EH (cell line): Measurements from ENCODE around the gene APBA1.

Source experiments
- DNase-seq: peaks from one replicate; pipeline ENCODE4 v3.0.0-alpha.2; 2015; ENCODE audit warnings: low read depth

Gene APBA1

DNA sequence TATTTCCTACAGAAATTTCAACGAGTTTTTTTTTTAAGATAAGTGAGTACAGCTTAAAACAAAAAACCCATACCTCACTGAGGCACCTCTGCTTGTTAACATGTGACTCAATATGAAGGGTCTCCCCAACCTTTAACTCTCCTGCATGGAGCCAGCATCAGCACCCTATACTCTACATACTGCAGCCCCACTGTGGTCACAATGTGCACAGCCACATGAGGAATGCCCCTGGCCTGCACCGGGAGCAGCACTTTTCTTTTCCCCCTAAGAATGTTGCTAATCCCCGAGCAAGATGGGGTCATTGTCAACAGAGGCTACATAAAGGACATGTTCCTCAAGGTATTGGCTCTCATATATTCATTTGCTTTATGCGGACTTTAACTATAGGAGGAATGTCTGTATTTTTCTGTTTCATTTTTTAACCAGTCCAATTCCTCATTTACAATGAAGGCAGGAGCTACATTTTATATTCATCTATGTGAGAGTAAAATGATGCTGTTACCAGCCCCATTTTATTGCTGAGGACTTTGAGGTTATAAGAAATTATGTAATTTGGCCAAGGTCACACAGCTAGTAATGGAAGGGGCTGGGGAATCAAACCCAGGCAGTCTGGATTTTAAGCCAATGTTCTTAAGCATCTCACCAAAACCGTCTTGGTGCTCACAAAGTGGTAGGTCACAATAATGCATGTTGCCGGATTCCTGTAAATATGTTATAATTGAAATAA is 93.0 kb downstream of the APBA1 start:
- no peak for DNase-seq

- no peak for DNase-seq
Measured at GRCh38 chr9:69578026-69578425, 94.1 kb downstream of the APBA1 start.

DNA sequence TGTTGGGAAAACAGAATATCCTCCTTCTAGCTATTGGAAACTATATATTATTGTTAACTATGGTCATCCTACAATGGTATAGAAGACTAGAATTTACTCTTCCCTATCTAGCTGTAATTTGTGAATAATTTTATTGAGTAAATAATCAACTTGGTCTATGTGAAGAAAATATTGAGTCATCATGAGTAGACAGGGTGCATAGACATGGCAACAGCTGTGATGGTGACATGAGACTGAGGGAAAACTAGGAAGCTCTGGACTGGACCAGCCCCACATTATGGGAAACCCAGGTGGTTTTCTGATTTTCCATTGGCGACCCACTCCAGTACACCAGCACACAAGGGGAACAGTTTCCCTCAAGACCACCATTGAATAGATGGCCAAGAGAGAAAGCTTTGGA is 95.0 kb downstream of the APBA1 start:
- DNase-seq, result no peak

- DNase-seq, result no peak
Measured at GRCh38 chr9:69574057-69574456, 98.1 kb downstream of the APBA1 start.

- DNase-seq, result peak; percentile 61
Measured at GRCh38 chr9:69573651-69574050, 98.5 kb downstream of the APBA1 start.

GRCh38 chr9:69572611-69573010 is 99.6 kb downstream of the APBA1 start:
- DNase-seq, result peak; percentile 60

DNA sequence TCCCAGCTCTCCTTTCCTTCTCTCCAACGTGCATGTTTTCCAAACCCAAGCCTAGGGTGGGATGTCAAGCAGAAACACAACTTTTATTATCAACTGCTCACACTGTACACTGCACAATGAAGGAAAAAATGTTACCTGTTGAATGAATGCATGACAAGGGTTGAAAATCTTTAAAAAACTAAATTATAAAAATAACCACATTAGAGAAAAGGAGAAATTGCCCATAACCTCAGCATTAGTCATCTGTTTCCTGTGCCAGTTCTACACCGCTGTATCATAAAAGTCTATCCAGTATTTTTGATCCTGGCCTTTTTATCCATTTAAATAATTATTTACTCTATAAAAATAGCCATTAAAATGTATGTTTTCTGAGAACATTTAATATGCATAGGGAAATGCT is 101.1 kb downstream of the APBA1 start:
- peak; percentile 25 for DNase-seq

GRCh38 chr9:69569738-69570451 is 102.3 kb downstream of the APBA1 start:
- DNase-seq, result peak; percentile 91

- no peak for DNase-seq
Measured at GRCh38 chr9:69564557-69564956, 107.6 kb downstream of the APBA1 start.

- no peak for DNase-seq
Measured at GRCh38 chr9:69559126-69559525, 113.0 kb downstream of the APBA1 start.

DNA sequence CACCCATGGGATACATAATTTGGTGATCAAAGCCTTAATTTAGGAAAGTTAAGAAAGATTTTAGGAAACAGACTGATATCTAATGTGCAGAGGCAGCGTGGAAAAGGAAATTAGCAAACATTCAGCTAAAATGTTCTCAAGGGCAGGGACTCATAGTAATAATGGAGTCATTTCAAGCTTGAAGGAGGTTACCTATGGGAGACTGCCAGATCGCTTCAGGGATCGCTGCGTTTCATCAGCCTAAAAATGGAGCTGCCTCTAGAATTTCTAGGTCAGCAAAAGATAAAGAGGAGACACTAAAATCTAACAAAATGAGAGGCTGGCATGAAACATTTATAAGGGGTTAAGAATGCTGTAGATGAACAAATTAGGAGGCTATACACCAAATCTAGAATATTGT is 115.5 kb downstream of the APBA1 start:
- DNase-seq, result no peak

DNA sequence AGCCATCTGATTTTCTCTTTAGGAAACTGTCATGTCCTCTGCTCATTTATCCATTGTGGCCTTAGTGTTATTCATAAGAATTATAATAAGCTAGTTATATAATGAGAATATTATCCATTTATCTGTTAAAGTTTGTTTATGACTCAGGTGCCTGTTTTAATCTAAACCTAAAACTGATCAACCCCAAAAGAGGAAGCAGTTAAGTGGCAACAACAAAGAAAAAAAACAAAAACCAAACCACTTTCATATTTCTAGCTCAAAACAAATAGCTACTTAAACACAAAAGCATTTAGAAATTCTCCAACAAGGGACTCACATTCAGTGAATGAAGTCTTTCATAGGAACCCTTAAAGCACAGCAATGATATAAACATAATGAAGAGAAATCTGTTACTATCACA is 116.4 kb downstream of the APBA1 start:
- no peak for DNase-seq

GRCh38 chr9:69554945-69555344 is 117.2 kb downstream of the APBA1 start:
- DNase-seq, result peak; percentile 84

- DNase-seq, result peak; percentile 56
Measured at GRCh38 chr9:69549310-69550202, 122.6 kb downstream of the APBA1 start.

DNA sequence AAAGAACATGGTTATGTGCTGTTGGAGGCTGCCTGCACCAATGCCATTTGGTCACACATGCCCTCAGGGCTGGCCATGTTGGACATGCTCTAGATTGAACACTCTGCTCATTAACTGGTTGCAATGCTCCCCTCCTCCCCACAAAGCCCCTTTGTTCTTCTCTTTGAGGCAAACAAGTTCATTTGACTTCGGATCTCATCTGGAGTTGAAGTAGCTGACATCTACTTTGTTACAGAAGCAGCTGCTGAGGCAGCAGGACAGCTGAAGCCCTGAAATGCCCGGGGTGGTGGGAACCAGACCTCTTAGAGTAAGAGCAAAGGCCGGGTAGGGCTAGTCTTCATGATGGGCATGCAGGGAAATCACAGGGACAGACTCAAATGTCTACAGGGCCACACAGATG is 123.5 kb downstream of the APBA1 start:
- no peak for DNase-seq

- DNase-seq, result peak; percentile 46
Measured at GRCh38 chr9:69546265-69546664, 125.9 kb downstream of the APBA1 start.

- DNase-seq, result peak; percentile 17
Measured at GRCh38 chr9:69542942-69543704, 129.0 kb downstream of the APBA1 start.

- DNase-seq, result no peak
Measured at GRCh38 chr9:69542058-69542457, 130.1 kb downstream of the APBA1 start.

DNA sequence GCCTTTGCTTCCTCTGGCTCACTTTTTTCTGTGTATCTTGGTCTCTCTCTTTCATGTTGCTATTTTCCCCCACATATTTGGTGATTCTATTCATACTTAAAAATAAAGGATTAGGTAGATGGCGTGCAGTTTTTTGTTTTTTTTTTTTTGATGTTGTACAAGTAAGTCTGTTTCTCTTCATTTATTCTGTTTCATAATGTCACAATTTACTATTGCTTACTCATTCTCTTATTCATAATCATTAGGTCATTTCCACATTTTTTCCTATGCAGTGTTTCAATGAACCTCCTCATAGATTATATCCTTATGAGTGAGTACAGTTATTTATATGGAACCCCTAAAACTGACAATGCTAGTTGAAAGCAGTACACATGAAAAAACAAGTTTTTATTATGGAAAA is 136.3 kb downstream of the APBA1 start:
- peak; percentile 33 for DNase-seq

DNA sequence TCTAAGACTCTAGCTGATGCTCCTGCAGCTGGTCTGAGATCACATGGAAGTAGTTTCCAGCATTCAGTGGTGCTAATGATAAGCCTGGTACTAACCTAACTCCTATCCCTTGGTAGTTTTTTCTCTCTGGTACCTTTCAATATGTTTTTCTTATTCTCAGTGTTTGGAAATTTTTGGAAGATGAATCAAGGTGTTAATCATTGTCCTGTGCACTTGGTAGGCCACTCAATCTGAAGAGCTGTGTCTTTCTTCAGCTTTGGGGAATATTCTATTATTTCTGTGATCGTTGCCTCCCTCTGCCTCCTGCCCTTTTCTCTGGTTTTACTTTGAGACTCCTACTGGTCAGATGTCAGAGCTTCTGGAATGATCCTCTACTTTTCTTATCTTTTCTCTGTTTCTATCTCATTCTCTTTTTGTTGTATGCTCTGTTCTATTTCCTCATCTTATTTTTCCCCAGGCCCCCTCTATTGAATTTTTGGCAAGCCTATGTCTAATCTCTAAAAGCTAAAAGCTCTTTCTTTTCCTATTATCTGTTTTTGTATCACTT is 136.8 kb downstream of the APBA1 start:
- DNase-seq, result no peak

GRCh38 chr9:69532396-69532795 is 139.8 kb downstream of the APBA1 start:
- DNase-seq, result no peak

GRCh38 chr9:69527454-69527853 is 144.7 kb downstream of the APBA1 start:
- DNase-seq, result no peak
